GM12801 (cell line): Measurements from ENCODE around the gene FIBCD1.

Experiments used
- CTCF ChIP-seq: IDR thresholded peaks from one replicate; pipeline ENCODE4 v1.5.1; 2011; ENCODE audit warnings: control low read depth; ENCODE audit not compliant: insufficient read length; ENCODE audit errors: extremely low read depth

The FIBCD1 gene

GRCh38 chr9:130963337-130963908 lies 24.4 kb upstream of the FIBCD1 start:
- TF ChIP-seq CTCF: no peak

- TF ChIP-seq CTCF: no peak
These were observed 23.6 kb upstream of the FIBCD1 start for GRCh38 chr9:130962418-130963316.

GRCh38 chr9:130961511-130962300 lies 22.7 kb upstream of the FIBCD1 start:
- no peak for TF ChIP-seq CTCF

- TF ChIP-seq CTCF: no peak
These were observed 21.7 kb upstream of the FIBCD1 start for GRCh38 chr9:130960522-130961378.

GRCh38 chr9:130959809-130960334 lies 20.8 kb upstream of the FIBCD1 start:
- no peak for TF ChIP-seq CTCF

- TF ChIP-seq CTCF: no peak
These were observed 18.6 kb upstream of the FIBCD1 start for GRCh38 chr9:130957451-130958203.
